GM19438 (cell line): ENCODE results near the gene CARS2.

Source experiments
- ATAC-seq: cut with Tn5 transposase; IDR thresholded peaks from one replicate; pipeline ENCODE4 v1.9.1; 2021; ENCODE audit warnings: low read depth; ENCODE audit not compliant: unreplicated experiment

CARS2 gene

DNA sequence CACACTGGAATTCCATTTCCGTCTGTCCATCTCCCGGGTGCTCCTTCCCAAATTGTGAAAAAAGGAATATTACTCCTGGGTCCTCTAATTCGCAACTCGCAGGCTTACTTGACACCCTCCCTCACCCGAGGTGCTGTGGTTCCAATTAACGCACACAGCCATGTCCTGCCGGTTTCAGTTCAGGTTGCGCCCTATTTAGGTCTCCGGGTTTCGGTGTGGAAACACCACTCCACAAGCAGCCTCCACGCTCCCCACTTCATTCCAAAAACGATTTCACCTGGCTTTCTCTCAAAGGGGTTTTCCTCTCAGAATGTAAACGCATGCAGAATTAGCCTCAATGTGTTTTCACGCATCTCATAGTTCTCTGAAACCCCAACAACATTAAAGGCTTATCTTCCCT is 52.6 kb downstream of the CARS2 start:
- ATAC-seq, result no peak

DNA sequence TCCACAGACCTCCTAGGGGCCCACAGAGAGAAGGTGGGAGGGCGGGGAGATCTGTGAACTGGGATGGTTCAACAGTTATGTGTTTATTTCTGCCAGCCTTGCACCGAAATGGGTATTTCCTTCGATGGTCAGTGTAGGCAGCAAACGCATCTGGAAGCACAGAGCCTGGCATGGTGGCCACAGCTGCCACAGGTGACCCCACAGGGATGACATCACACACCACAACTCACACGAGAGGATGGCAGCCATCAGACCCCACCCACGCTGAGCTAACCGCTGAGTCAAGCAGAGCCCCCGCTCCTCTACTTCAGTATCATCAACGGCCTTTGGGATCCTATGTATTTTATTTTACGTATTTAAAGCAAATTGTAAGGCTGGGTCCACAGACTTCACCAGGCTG is 53.2 kb downstream of the CARS2 start:
- no peak for ATAC-seq

DNA sequence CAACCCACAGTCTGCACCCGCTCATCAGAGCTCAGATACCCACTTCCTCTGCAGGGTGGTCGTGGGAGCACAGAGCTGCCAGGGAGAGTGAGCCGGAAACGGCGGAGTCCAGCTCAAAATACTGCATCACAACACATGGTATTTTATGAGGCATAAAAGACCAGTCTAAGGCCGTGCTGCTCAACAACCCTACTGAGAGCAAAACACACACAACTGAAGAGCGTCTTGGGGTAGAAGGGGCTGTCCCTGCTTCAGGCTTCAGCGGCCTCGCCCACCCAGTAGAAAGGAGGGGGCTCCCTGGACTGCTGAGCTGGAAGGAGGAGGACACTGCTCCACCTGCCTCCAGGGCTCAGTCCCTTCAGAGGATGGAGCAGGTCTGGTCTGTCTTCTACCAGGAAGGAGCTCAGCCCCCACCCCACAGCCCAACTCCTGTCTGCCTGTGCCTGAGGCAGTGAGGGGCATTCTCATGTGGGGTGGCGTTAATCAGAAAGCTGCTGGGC is 53.6 kb downstream of the CARS2 start:
- ATAC-seq, result no peak

DNA sequence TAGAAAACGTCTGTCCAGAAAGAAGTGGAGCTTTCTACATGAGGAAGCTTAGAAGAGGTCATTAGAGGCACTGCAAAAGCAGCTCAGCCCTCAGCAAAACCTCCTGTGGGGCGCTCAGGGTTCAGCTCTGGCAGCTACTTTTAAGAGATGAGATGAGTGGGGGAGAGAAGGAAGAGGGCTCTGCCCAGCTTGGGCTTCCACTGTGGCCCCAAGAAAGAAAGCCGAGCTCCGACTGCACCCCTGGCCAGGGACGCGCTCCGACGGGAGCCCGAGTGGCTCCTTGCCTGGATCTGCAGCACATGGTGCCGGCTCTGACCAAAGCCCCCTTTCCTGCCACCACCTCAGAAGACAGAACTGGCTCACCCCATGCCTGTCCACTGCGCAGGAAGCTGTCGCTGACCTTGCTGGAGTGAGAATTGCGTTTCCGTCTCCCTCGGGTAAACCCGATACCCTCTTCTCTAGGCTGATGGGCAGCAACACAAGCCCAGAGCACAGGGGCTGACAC is 54.1 kb downstream of the CARS2 start:
- ATAC-seq, result no peak

DNA sequence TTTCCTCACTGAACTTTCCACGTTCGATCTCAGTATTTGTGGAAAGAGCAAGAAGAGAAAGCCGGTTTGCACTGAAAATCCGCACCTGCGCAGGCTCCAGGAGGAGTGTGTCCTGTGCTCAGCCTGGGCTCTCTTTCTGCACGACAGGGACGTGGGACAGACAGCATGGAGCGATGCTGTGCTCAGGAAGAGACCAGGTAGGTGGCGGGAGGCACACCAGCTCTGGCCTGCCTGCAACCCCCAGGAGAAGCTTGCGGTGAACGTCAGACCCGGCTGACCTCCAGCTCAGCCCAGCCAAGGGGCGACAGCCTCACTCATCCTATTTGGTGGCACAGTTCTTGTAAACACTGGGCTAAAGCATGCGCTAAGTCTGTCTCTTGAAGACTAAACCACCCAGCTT is 54.6 kb downstream of the CARS2 start:
- no peak for ATAC-seq

DNA sequence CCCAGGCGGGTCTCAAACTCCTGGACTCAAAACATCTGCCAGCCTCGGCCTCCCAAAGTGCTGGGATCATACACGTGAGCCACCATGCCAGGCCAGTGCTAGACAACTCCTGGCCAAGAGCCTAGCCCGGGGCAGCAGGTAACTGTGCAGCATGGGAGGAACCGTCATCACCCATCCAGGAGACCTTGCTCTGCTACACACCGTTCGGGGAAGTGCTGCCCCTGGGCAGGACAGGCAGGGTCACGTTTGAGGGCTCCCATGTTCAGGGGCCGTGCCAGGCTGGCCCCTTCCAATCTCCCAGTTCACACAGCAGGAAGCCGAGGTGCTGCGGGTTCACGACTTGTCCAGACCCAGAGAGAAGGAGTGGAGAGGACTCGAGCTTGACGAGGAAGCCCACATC is 55.5 kb downstream of the CARS2 start:
- no peak for ATAC-seq

DNA sequence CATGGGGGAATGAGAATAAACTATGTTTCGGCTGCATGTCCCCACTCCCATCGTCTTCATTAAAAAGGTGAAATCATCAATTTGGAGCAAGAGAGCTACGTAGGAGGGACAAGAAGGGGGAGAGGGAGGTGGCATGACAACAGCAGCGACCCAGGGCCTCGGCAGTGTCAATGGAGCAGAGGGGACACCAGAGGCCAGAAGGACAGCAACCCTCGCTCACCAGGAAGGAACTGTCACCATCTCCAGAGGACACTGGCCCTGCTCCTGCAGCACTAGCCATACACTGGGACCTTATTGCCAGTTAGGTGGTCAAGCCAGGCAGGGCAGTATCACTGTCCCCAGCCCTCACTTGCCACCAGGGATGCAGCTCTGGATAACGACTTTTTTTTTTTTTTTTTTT is 56.4 kb downstream of the CARS2 start:
- ATAC-seq, result no peak

DNA sequence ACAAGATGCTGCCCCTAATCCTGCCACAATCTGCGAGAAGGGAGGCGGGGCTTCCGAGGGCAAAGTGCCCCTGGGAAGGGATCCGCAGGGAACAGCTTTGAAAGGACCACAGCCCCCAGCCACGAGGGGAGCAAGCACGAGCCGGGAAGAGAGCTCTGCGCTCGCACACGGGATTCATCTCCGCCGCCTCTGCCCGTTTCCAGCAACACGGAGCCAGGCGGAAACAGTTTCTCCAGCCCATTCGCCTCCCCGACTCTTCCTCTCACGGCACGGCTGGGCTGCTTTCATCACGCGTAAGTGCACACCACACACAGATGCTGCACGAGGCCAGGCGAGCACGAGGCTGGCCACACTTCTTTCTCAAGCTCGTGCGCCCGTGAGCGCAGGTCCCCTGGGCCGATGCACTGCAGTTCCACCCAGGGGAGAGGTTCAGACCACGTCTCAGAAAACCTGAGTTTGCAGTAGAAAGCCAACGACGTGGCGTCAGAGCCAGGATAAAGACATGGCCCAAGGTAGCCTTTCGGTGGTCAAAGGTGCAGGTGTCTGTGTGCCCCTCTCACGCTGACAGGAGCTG is 57.0 kb downstream of the CARS2 start:
- no peak for ATAC-seq

DNA sequence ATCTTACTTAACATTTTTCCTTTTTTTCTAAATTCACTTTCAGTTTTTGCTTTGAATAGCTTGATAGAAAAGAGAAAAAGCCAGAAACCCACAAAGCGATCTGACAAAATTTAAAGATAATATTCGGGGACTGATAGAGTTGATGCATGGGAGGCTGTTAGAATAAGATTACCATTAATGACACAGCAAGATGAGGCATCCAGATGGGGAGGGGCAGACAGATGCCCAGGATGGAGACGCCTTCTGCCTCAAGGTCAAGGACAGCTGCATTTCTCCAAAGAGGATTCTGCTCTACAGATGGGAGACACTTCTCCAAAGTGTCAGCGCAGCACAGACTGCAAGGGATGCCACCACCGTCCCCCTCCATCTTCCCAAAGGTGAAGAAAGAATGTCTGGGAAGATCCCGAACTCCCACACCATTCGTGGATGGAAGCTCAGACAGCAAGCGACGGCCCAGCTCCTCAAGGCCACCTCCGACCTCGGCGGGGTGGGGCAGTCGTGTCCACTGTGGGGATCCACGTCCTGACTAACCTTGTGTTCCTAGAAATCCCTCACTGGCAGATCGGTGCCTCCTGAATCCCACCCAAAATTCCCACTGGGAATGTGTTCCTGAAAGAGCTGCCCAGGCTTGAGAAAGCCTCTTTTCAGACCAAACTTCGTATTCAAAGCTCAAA is 57.6 kb downstream of the CARS2 start:
- no peak for ATAC-seq

DNA sequence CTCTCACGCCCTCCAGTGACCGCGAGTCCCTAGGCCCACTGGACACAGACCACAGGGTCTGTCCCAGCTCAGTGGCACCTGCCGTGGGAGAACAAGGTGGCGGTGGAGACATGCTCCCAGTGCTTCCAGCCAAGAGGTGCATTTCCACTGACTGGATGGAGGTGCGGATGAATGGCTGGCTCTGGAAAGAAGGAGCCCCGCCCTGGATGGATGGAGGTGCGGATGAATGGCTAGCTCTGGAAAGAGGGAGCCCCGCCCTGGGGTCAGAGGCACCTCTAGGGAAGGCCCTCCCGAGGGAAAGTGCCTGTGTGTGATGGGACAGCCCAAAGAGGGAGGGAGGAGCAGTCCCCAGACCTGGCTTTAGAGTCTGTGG is 58.6 kb downstream of the CARS2 start:
- ATAC-seq, result no peak

DNA sequence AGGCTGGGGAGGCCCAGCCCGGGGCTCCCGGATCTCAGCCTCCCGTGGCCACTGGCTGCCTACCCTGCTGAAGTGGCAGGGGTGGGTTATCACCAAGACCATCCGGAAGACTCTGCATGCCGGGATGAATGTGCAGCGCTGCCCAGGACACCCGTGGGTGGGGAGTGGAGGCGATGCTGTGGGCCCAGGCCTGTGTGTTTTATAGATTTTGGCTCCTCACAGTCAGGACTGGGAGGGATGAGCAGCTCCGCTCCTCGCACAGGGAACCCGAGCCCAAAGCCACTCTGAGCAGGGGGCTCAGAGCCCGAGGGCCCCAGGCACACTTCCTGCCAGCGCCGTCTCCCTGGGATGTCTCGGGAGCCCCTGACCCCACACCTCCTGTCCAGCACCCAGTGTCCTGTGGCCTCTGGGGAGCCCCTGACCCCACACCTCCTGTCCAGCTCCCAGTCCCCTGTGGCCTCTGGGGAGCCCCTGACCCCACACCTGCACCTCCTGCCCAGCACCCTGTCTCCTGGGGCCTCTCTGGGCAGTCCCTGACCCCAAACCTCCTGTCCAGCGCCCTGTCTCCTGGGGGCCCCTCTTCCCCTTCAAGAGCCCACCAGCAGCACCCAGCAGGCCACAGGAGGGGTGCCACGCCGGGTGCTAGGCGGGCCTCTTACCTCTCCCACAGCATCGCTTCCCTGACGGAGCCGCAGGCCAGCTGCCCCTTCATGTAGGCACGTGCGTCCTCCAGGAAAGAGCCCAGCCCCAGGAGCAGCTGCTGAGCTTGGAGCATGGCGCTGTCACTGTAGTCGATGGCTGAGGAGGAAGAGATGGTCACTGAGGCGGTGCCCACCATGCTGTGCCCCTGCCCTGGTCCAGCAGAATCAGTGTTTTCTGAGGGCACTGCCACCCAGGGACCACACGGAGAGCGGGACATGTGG is 59.2 kb downstream of the CARS2 start:
- no peak for ATAC-seq

DNA sequence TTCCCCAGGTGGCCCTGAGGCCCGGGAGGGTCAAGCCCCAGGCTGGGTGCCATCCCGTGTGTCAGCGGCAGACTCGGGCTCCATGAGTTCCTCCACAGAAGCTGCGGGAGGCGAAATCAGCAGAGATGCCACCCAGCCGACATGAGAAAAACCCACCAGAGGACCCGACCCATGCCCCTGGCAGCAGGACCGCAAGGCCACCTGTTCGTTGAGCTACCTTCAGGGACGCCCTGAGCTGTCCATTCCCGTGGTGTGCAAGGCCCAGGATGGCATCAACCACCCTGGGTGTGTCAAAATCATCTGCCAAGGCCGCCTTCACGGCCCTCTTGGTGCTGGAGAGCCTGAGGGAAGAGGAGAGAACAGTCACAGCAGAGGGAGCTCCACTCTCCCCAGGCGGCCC is 60.2 kb downstream of the CARS2 start:
- no peak for ATAC-seq

DNA sequence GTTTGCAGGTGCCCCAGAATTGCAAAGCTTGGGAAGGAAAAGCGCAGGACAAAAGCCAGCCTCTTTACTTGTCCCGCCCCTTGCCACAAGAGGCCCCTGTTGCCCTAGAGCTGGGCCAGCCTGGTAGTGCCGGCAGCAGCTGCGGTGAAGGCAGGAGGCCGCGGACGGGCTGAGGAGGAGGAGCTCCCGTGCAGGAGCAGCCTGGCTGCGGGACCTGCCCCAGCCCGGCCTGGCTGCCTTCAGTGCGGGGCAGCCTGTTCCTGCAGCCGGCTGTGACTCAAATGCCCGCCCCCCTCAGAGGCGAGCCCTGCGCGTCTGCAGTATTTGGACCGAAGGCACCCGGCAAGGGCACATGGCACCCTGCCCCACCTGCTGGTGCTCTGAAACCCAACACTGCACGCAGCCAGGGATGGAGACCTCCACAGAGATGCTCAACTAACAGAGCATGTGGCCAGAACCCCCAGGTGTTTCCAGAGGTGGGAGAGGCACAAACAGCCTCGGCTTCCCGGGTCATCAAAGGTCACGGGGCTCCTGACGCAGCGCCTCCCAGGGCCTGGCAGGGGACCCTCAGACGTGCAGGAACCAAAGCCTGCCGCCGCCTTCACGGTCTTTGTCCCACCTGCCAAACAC is 60.9 kb downstream of the CARS2 start:
- peak; percentile 68 for ATAC-seq

DNA sequence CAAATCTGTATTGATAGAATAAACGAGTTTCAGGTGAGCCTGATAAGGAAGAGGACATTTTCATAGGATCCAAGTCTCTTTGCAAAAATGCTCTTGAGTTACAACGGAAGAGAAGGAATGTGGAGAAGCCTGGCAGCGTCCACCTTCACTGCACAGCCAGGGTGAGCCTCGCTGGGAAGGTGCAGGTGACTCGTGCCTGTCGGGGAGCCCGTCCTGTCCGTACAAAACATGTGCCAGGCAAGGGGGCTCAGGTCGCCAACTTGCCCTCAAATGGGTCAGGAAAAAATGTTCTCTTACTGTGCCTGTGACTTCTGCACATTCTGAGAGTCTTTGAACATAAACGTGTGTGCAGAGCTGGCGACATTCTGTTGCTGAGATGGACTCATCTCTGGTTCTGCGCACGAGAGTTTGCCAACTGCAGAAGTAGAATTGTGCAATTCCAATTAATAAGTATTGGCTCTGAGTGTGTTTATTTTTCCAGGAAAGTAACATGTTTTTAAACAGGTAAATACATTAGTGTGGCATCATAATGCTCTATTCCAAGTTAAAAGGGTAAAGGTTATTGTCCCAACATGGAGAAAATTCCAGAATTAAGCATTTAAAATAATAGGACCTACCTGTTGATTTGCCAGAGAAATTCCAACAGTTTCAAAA is 62.0 kb downstream of the CARS2 start:
- no peak for ATAC-seq

DNA sequence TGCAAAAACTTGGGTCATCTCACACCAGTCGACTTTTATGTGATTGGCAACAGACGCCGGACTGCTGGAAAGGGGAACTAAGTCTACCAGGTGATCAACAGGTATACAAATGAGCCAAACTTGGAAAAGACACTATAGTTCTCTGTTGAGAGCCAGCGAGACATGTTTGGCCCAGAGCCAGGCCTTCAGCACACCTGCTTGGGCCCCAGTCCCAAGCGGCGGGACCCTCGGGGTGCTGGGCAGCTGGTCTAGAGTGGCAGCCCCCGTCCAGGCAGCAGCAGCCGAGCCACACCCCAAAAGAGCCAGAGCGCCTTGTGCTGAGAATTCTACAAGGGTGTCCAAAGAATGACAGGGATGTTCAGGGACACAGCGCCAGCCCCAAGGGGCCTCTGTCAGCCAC is 62.6 kb downstream of the CARS2 start:
- ATAC-seq, result no peak

DNA sequence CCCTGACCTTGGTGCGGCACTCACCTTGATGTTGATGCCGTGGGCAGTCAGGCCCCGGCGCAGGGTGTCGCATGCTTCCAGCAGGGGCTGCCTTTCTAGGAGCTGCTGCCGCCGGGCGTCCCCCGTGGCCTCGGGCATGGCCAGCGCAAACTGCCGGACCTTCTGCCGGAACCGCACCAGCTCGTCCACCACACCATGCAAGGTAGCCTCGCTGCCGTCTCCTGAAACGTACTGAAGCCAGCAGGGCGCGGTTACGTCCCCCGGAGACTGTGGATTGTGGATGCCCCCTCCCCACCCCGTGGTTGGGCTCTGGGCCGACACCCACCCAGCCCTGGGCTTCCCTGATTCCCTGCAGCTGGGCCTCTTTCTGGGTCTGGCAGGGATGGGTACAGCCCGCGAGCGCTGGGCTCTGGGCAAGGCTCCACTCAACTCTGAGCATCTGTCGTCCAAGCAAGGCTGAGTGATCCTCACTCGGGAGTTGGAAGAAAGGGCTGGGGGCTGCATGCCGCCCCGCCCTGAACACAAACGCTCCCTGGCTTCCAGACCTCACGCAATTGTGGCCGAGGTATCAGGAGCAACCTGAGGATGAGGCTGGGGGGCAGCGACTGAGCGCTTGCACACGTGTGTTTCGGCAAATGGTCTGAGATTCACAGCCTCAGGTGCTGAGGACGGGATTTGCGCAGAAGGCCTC is 63.5 kb downstream of the CARS2 start:
- no peak for ATAC-seq

DNA sequence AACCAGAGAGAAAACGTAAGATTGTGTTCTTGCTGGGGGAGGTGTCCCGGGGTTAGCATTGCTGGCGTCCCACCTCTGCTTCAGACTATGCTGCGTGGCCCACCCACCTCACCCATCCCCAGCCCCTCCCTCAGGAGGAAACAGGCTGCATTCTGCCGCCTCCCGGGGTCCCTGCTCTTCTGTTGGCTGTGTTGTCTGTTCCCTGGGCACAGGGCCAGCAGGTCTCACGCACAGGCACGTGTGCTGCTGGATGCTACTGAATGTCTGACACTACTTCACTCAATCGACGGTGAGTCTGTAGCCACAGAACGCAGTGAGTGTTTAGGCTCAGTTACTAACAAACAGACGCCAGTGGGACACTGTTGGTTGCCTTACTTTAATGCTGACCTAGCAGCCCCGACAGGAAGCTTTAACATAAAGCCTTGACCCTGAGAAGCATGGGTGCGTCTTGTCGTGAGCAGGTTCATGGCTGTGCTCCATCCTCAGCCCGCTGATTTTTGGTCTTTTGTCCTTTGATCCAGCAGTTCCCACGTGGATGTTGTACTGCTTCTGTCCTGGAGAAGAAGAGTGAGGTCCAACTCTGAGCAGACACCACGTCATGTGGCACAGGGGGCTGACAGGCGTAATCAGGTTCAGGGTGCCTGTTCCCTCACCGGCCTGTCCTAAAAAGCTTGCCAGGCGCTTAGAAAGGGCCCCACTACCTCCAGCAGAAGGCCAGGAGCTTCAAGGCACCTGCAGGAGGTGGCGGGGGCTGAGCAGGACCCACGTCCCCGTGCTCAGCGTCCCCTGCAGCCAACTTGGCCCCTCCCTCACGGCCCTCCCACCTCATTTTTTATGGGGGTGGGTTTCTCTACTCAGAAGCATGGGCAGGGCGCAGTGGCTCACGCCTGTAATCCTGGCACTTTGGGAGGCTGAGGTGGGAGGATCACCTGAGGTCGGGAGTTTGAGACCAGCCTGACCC is 64.6 kb downstream of the CARS2 start:
- no peak for ATAC-seq

DNA sequence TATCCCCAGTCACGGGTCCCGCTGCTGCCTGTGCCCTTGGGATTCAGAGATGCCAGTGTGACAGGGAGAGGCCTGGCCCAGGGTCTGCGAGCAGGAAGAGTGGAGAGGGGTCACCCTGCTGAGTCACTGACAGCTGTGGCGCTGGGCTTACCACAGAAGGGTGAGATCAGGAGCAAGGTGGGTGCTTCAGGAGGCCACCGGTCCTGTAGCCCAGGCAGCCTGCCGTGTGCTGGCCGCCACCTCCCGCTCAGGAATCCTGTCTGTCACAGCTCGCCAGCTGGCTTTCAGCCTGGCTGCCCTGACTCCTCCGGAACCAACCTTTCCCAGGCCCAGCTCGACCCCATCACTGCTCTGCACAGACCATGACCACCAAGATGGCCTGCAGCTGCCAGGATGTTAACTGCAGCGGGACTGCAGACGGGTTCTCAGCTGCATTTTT is 65.3 kb downstream of the CARS2 start:
- no peak for ATAC-seq

DNA sequence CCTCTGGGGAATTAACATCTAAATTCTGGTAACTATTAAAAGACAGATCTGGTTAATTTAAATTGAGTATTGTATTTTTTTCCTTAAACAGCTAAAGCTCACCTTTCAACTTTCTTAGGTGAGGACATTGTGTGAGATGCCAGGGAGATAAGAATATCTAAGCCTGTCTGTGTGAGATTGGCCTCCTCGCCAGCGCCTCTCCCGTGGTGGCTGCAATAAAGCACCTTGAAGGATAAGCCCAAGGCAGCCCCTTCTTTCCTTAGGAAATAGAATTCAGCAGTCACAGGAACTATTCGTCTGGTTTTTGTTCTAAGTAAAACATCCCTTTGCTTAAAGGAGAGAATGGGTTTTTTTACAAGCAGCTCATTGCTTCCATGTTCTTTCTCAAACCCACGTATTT is 66.0 kb downstream of the CARS2 start:
- no peak for ATAC-seq
